Chondrocyte (in vitro differentiated cells): ENCODE data around the gene RAB27A. TPM values are rescaled to one million over a fixed set of nuclear protein-coding genes. Genes with fewer than 3 reads are reported as not detected.

Experiments
- DNase-seq: peaks from one replicate; pipeline ENCODE4 v3.0.0; 2021; ENCODE audit warnings: mixed read lengths, low spot score
- H3K27ac Mint-ChIP-seq: one replicate; pipeline ENCODE4 v1.8.0; 2021; ENCODE audit warnings: mild to moderate bottlenecking, moderate library complexity, mixed read lengths; ENCODE audit not compliant: unreplicated experiment
- H3K27me3 Mint-ChIP-seq: 2 replicates; pipeline ENCODE4 v1.8.0; 2021; ENCODE audit warnings: low read depth, mixed read lengths
- H3K36me3 Mint-ChIP-seq: 2 replicates; pipeline ENCODE4 v1.8.0; 2021; ENCODE audit warnings: low read depth, mixed read lengths
- H3K4me1 Mint-ChIP-seq: 2 replicates; pipeline ENCODE4 v1.8.0; 2021; ENCODE audit warnings: low read depth, mild to moderate bottlenecking, mixed read lengths
- H3K4me3 Mint-ChIP-seq: one replicate; pipeline ENCODE4 v1.8.0; 2021; ENCODE audit warnings: mild to moderate bottlenecking, moderate library complexity, mixed read lengths; ENCODE audit not compliant: unreplicated experiment
- H3K9me3 Mint-ChIP-seq: 2 replicates; pipeline ENCODE4 v1.8.0; 2021; ENCODE audit warnings: low read depth, mixed read lengths
- CTCF ChIP-seq: fragments of 200-600 bp; sonication (generic); IDR thresholded peaks from 2 replicates; pipeline ENCODE4 v1.5.0; 2021; ENCODE audit warnings: antibody characterized with exemption, mild to moderate bottlenecking, moderate library complexity
- total RNA-seq: library from RNA; stranded (reverse); gene quantifications from 3 replicates; pipeline ENCODE4 v1.2.1, GENCODE V29; 2021

The RAB27A gene
- total RNA-seq, 1 donor from 2014 or later = 16.8 TPM

DNA sequence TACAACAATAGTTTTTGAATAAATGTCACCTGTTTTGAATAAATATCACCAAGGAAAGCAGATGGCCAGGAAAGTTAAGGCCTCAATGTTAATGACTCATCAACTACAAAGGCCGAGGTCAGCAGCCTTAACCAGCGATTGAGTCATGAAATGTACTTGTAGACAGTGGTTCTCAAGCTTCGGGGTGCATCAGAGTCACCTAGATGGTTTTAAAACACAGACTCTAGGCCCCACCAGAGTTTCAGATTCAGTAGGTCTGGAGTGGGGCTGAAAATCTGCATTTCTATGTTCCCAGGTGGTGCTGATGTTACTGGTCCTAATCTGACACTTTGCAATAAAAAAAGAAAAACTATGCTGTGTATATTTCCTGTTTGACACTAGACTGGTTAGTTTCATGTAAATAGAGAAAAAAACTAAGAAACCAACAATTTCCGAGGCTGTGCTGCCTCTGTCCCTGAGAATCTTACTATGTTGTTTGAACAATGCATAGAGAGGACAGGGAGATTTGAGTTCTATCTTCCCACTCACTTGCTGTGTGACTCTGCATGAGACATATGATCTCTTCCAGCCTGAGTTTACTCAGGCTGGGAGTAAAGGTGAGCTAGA lies 9.8 kb downstream of the RAB27A start:
- Mint-ChIP-seq H3K4me3 (no peak overlapping the region), H3K27me3 (no peaks in the 10 kb centered on the region), H3K36me3 (no peaks in the 10 kb centered on the region), H3K27ac (no peak overlapping the region), H3K4me1 (peaks cover 33% of the 10 kb centered on the region), H3K9me3 (no peaks in the 10 kb centered on the region)
- no peak for DNase-seq
- TF ChIP-seq CTCF = no peak

DNA sequence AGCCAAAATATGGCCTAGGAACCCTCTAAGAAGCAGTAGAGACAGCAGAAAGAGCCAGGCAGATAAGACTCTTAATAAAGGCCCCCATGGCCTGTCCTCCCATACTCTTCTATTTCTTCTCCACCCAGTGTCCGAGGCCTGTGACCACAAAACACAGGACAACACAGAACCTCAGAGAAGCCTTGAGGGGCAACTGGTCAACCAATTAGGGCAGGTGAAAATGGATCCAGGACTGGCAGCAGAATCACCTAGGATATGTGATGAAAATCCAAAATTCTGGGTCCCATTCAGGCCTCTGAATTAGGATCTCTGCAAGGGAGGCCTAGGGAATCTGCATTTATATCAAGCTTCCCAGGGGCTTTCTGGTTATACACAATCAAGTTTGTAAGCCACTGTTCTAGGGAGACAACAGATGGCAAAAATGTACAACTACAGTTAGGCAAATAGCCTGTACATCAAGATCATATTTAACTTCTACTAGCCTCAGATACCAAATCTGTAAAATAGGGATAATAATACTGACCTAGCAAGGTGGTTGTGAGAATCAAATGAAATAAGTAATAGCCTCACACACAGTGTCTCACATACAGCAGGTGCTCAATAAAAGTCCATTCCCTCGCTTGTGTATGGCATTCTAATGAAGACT lies 10.4 kb downstream of the RAB27A start:
- Mint-ChIP-seq H3K9me3 (no peaks in the 10 kb centered on the region), H3K27ac (no peak overlapping the region), H3K27me3 (no peaks in the 10 kb centered on the region), H3K4me3 (no peak overlapping the region), H3K4me1 (peaks cover 33% of the 10 kb centered on the region), H3K36me3 (no peaks in the 10 kb centered on the region)
- DNase-seq = no peak
- no peak for TF ChIP-seq CTCF

DNA sequence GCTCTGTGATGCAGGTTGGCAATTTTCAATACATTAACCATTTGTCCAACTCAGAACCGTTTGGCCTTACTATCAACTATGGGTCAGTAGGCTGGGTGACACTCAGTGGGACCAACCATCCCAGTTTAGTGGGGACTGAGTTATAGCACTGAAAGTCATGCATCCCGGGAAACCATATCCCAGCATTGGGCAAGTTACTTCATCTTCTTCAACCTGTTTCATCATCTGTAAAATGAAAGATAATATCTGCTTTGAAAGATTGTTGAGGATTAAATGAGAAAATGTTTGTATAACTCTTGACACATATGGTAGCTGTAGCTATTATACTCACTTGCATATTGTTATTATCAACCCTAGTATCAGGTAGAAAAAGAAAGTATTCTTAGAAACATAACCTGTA lies 11.9 kb downstream of the RAB27A start:
- no peak overlapping the region for H3K4me3 Mint-ChIP-seq
- no peak overlapping the region for H3K27ac Mint-ChIP-seq
- DNase-seq = no peak
- TF ChIP-seq CTCF = no peak
- no peaks in the 10 kb centered on the region for H3K36me3 Mint-ChIP-seq
- H3K4me1 Mint-ChIP-seq = peaks cover 33% of the 10 kb centered on the region
- H3K27me3 Mint-ChIP-seq = no peaks in the 10 kb centered on the region
- H3K9me3 Mint-ChIP-seq = no peaks in the 10 kb centered on the region

GRCh38 chr15:55277116-55277564 lies 12.5 kb downstream of the RAB27A start:
- no peaks in the 10 kb centered on the region for H3K9me3 Mint-ChIP-seq

GRCh38 chr15:55276324-55276723 lies 13.3 kb downstream of the RAB27A start:
- DNase-seq = no peak
- TF ChIP-seq CTCF = no peak
- Mint-ChIP-seq H3K9me3 (no peaks in the 10 kb centered on the region), H3K27ac (no peak overlapping the region), H3K27me3 (no peaks in the 10 kb centered on the region), H3K4me1 (peaks cover 23% of the 10 kb centered on the region), H3K4me3 (no peak overlapping the region), H3K36me3 (no peaks in the 10 kb centered on the region)

More at GRCh38 chr15:55277116-55277564, 12.5 kb downstream of the RAB27A start:
- Mint-ChIP-seq H3K4me3 (no peak overlapping the region), H3K4me1 (peaks cover 27% of the 10 kb centered on the region), H3K27me3 (no peaks in the 10 kb centered on the region), H3K36me3 (no peaks in the 10 kb centered on the region), H3K27ac (no peak overlapping the region)
- TF ChIP-seq CTCF = no peak
- DNase-seq = no peak
